IPS-20b (cell line): Measurements from ENCODE around the gene DEFB128.
"Not testable (repeated sequence)": the region's sequence is repeated elsewhere in the genome, so short reads cannot be mapped to it uniquely, and the experiment has no call there.

Source experiments
- H3K27ac ChIP-seq: one replicate; pipeline ENCODE4 v1.5.1; 2013; ENCODE audit warnings: low read length
- H3K27me3 ChIP-seq: 2 replicates; pipeline ENCODE4 v1.6.1; 2013; ENCODE audit warnings: mild to moderate bottlenecking, low read length, inconsistent platforms; ENCODE audit not compliant: insufficient read depth
- H3K36me3 ChIP-seq: 2 replicates; pipeline ENCODE4 v1.6.1; 2013; ENCODE audit warnings: low read depth, mild to moderate bottlenecking, inconsistent platforms, low read length, moderate library complexity; ENCODE audit not compliant: insufficient read depth
- H3K4me1 ChIP-seq: 2 replicates; pipeline ENCODE4 v1.6.1; 2013; ENCODE audit warnings: mild to moderate bottlenecking, control low read depth, inconsistent platforms, low read length, moderate library complexity; ENCODE audit not compliant: insufficient read depth
- H3K4me3 ChIP-seq: 2 replicates; pipeline ENCODE4 v1.5.1; 2013; ENCODE audit warnings: mild to moderate bottlenecking, low read length, inconsistent platforms
- H3K9ac ChIP-seq: 2 replicates; pipeline ENCODE4 v1.6.1; 2013; ENCODE audit warnings: low read depth, mild to moderate bottlenecking, inconsistent platforms, low read length, moderate library complexity
- H3K9me3 ChIP-seq: 2 replicates; pipeline ENCODE4 v1.6.1; 2013; ENCODE audit warnings: mild to moderate bottlenecking, low read depth, low read length, inconsistent platforms; ENCODE audit not compliant: insufficient read depth

Gene DEFB128

DNA sequence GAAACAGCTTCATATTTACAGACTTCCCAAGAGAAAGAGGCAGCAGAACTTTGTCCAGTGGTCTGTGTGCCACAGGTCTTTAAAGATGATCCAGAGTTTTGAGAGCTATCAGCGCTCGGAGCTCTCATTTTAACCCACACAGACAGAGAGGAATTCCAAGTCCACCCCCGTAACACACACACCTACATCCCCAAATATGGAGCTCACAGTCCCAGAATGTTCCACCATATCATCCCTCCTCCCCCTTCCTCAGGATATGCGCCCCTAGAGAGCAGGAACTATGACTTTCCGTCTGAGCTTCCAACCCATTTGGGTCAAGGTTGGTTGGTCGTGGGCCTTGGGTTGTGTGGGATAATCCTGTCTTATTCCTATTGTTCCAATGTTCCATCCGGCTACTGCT, at the start of gene DEFB128:
Gene DEFB128 (minus strand): TSS at position 101 of the 400 bp plus-strand sequence. CDS start 88 bp downstream, at position 13.
- no peaks in the 10 kb centered on the region for H3K4me1 ChIP-seq
- H3K27me3 ChIP-seq = no peaks in the 10 kb centered on the region
- H3K9me3 ChIP-seq = no peaks in the 10 kb centered on the region
- H3K27ac ChIP-seq = no peak within 1 kb of the TSS
- H3K9ac ChIP-seq = no peak within 1 kb of the TSS
- H3K36me3 ChIP-seq = no peaks in the 10 kb centered on the region
- H3K4me3 ChIP-seq = no peak within 1 kb of the TSS

DNA sequence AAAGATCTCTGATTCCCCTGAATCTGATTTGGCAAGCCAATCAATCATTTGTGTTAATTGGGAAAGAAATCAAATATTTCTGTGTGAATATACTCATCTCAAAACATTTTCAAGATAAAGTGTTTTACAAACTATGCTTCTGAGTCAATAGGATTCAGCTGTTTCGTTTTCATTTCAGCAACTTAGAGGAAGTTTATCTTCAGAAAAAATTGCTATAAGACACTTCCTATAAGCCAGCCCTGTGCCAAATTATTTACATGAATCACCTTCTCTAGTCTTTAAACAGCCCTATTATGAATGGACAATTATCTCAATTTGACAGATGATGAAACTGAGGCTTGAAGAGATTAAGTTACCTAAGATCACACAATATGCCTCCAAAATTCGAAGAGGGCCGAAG, 48.4 kb upstream of the DEFB128 start:
- Histone ChIP-seq H3K4me1 (0 out of 2 replicates have a peak, but pooled peaks cover 3% of the 10 kb centered on the region), H3K27ac (no peak overlapping the region), H3K9me3 (no peaks in the 10 kb centered on the region), H3K9ac (no peak overlapping the region), H3K4me3 (no peak overlapping the region), H3K27me3 (peaks cover 44% of the 10 kb centered on the region), H3K36me3 (no peaks in the 10 kb centered on the region)

DNA sequence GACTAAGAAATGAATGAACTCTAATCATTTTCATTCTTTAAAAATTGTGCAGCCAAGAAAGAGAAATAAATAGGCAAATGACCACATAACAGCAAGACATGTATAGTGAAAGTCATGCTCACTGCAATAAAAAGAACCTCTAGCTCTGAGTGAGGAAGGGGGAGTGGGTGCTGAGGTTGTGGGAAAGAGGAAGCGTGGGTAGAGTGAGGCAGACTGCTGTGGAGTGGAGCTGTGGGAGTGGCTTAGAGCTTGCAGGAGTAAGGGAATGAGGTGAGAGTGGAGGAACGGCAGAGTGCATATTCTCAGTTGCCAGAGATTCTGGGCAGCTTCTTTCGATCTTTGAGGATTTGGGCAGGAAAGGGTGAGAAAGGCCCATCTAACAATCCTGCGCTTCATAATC, 48.0 kb upstream of the DEFB128 start:
- no peak overlapping the region for H3K9ac ChIP-seq

DNA sequence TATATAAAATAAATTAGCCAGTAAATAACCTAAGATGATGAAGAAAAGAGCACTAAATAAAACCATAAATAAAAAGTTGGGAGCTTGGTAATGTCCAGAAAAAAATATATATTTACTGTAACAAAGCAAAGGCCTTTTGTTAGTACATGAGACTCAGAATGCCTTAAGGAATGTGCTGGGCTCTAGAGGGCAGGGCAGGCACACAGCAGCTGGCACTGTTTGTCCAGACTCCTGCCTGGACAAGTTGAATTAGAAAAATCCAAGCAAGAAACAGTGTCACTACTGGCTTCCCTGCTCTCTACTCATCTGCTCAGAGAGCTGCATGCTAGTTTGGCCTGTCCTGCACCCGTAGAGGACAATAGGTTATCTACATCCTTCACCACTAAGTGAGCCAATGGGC, 46.4 kb upstream of the DEFB128 start:
- Histone ChIP-seq H3K9ac (no peak overlapping the region; the same call in 1 of the 2 replicates), H3K9me3 (no peaks in the 10 kb centered on the region), H3K4me3 (no peak overlapping the region), H3K4me1 (0 out of 2 replicates have a peak, but pooled peaks cover 3% of the 10 kb centered on the region), H3K36me3 (no peaks in the 10 kb centered on the region), H3K27ac (no peak overlapping the region), H3K27me3 (peaks cover 26% of the 10 kb centered on the region)

More for the DNA sequence above, 48.0 kb upstream of the DEFB128 start:
- Histone ChIP-seq H3K9me3 (no peaks in the 10 kb centered on the region), H3K36me3 (no peaks in the 10 kb centered on the region), H3K27ac (no peak overlapping the region), H3K4me1 (0 out of 2 replicates have a peak, but pooled peaks cover 3% of the 10 kb centered on the region), H3K27me3 (peaks cover 40% of the 10 kb centered on the region), H3K4me3 (no peak overlapping the region)

DNA sequence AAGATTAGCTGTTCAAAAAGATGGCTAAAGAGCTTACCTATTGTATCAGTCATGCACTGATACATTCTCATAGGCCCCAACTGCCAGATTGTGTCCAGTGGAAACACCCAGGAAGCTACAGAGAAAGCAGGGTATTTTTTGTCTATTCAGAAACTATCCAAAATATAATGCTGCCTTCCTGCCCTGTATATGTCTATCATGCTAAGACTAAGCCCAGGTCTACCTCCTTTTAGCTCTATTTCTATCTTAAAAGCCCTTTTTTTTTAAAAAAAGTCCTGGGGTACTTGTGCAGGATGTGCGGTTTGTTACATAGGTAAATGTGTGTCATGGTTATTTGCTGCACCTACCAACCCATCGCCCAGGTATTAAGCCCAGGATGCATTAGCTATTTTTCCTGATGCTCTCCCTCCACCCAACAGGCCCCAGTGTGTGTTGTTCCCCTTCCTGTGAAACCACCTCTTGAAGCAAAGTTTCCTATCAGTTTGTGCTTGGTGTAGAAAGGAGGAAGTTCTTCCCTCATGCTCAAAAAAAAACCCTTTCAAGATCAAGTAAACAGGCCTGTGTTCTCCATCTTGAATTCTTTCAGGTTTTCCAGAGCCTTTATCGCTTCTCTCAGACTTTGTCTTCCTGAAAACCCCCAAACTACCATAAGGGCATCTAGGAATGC, 38.1 kb upstream of the DEFB128 start:
- no peaks in the 10 kb centered on the region for H3K9me3 ChIP-seq
- no peaks in the 10 kb centered on the region for H3K36me3 ChIP-seq

DNA sequence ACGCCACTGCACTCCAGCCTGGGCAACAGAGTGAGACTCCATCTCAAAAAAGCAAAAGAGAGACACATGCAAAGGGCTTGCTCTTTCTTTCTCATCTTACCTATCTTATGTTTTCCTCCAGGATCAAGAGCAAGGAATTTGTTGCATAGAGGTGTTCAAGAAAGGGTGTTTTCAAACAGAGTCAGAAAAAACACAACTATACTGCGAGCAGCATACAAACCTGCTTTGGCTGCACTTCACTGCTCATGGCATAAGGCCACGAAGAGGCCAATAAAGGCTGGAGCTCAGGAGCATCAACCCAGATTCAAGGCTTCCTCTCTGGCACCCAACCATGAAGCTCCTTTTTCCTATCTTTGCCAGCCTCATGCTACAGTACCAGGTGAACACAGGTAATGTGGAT, 37.4 kb upstream of the DEFB128 start, which contains the start of gene DEFB129:
Gene DEFB129 (plus strand): TSS at position 301 of the 400 bp plus-strand sequence. CDS start 31 bp downstream, at position 332.
- H3K27ac ChIP-seq = no peak within 1 kb of the TSS

More for the DNA sequence above, 38.1 kb upstream of the DEFB128 start:
- H3K4me1 ChIP-seq = no peaks in the 10 kb centered on the region
- H3K27ac ChIP-seq = no peak overlapping the region
- H3K27me3 ChIP-seq = peaks cover 10% of the 10 kb centered on the region
- H3K4me3 ChIP-seq = no peak overlapping the region
- no peak overlapping the region for H3K9ac ChIP-seq

DNA sequence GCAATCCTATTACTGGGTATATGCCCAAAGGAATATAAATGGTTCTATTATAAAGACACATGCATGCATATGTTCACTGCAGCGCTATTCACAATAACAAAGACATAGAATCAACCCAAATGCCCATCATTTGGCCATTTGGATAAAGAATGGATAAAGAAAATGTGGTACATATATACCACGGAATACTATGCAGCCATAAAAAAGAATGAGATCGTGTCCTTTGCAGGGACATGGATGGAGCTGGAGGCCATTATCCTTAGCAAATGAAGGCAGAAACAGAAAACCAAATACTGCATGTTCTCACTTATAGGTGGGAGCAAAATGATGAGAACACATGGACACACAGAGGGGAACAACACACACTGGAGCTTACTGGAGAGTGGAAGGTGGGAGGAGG, 36.4 kb upstream of the DEFB128 start:
- peaks cover 24% of the 10 kb centered on the region for H3K27me3 ChIP-seq
- H3K4me1 ChIP-seq, H3K36me3 ChIP-seq, H3K9ac ChIP-seq, H3K4me3 ChIP-seq, H3K27ac ChIP-seq, H3K9me3 ChIP-seq: not testable (repeated sequence)

More for the DNA sequence above, 37.4 kb upstream of the DEFB128 start, which contains the start of gene DEFB129:
- H3K36me3 ChIP-seq = no peaks in the 10 kb centered on the region
- H3K9me3 ChIP-seq = no peaks in the 10 kb centered on the region
- no peaks in the 10 kb centered on the region for H3K4me1 ChIP-seq
- no peak within 1 kb of the TSS for H3K4me3 ChIP-seq
- H3K27me3 ChIP-seq = peaks cover 14% of the 10 kb centered on the region
- H3K9ac ChIP-seq = no peak within 1 kb of the TSS

DNA sequence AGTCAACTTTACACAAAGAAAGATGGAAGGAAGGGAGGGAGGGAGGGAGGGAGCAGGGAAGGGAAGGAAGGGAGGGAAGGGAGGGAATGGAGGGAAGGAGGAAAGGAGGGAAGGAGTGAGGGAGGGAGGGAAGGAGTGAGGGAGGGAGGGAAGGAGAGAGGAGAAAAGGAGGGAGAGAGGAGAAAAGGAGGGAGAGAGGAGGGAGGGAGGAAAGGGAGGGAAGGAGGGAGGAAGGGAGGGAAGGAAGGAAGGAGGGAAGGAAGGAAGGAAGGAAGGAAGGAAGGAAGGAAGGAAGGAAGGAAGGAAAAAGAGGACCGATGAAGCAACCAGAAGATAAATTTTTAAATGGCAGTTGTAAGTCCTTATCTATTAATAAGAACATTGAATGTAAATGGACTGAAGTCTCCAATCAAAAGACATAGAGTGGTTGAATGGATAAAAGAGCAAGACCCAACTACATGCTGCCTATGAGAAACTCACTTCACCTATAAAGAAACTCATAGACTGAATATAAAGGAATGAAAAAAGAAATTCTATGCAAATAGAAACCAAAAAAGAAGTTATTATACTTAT, 31.8 kb upstream of the DEFB128 start:
- Histone ChIP-seq H3K36me3 (no peaks in the 10 kb centered on the region), H3K27me3 (peaks cover 39% of the 10 kb centered on the region), H3K27ac (no peak overlapping the region), H3K9me3 (no peaks in the 10 kb centered on the region), H3K4me3 (no peak overlapping the region), H3K9ac (no peak overlapping the region), H3K4me1 (no peaks in the 10 kb centered on the region)

DNA sequence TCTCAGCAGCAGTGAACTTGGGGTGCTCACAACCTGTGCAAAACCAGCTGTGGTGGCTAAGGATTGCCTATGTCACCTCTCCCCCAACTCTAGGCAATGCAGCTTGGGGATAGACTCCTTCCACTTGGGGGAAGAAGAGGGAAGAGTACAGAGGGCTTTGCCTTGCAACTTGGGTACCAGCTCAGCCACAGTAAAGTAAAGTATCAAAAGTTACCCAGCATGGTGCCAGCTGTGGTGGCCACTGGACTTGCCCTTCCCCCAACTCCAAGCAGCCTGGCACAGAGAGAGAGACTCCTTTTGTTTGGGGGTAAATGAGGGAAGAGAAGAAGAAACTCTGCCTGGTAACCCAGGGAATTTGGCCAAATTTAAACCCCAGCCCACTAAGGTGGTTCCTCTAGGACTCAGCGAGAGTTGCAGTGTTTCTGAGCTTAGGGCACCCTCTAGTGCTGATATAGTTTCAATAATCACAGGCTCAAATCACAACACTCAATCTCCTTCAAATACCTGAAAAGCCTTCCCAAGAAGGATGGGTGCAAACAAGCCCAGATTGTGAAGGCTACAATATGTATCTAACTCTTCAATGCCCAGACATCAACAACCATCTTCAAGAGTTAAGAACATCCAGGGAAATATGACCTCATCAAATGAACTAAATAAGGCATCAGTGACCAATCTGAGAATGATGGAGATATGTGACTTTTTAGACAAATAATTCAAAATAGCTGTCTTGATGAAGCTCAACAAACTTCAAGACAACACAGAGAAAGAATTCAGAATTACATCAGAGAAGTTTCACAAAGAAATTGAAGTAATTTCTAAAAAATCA, 30.0 kb upstream of the DEFB128 start:
- Histone ChIP-seq H3K4me1 (no peaks in the 10 kb centered on the region), H3K9ac (no peak overlapping the region), H3K9me3 (no peaks in the 10 kb centered on the region), H3K27ac (no peak overlapping the region), H3K27me3 (peaks cover 39% of the 10 kb centered on the region), H3K4me3 (no peak overlapping the region), H3K36me3 (no peaks in the 10 kb centered on the region)

DNA sequence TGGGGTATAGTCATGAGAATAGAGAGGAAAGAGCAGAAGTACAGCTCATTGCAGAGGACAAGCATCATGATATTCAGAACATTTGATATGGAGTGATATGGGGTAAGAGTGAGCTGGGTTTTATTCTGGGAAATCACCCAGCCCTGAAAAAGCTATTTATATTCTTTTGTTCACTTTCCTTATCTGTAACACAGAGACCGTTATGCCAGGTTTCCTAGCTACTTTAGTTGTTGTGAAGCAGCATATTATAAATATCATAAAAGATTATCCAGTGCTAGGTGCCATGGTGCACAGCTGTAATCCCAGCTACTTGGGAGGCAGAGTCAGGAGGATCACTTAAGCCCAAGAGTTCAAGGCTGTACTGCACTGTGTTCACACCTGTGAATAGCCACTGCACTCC, 27.8 kb upstream of the DEFB128 start:
- no peaks in the 10 kb centered on the region for H3K9me3 ChIP-seq
- H3K4me1 ChIP-seq = no peaks in the 10 kb centered on the region
- no peak overlapping the region for H3K9ac ChIP-seq
- no peak overlapping the region for H3K4me3 ChIP-seq
- H3K36me3 ChIP-seq = no peaks in the 10 kb centered on the region
- peaks cover 53% of the 10 kb centered on the region for H3K27me3 ChIP-seq
- H3K27ac ChIP-seq = no peak overlapping the region

DNA sequence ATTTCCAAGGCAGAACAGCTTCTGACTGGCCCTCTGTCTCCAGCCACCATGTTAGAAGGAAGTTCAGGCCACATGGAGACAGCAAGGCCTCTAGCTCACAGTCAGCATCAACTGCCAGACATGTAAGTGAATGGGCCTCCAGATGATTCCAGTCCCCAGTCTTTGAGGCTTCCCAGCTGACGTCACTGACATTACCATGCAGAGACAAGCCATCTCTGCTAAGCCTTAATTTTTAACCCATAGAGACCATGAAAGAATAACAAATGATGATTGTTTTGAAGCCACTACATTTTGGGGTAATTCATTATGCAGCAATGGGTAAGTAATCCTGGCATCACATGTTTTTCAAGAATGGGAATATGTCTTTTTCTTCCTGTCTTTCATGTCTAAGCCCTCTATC, 26.3 kb upstream of the DEFB128 start:
- H3K4me1 ChIP-seq = no peaks in the 10 kb centered on the region
- H3K27ac ChIP-seq = no peak overlapping the region
- H3K27me3 ChIP-seq = peaks cover 54% of the 10 kb centered on the region
- no peaks in the 10 kb centered on the region for H3K9me3 ChIP-seq
- H3K4me3 ChIP-seq = no peak overlapping the region
- H3K9ac ChIP-seq = no peak overlapping the region
- no peaks in the 10 kb centered on the region for H3K36me3 ChIP-seq
